GM18909 (cell line): Measurements from ENCODE around the gene TXNL4B.
A peak's percentile ranks its signal among the peaks of the same experiment; 100 is the strongest.

ENCODE experiments used
- ATAC-seq: cut with Tn5 transposase; IDR thresholded peaks from one replicate; pipeline ENCODE4 v1.9.1; 2021; ENCODE audit warnings: mild to moderate bottlenecking; ENCODE audit not compliant: unreplicated experiment, poor library complexity

The TXNL4B gene

DNA sequence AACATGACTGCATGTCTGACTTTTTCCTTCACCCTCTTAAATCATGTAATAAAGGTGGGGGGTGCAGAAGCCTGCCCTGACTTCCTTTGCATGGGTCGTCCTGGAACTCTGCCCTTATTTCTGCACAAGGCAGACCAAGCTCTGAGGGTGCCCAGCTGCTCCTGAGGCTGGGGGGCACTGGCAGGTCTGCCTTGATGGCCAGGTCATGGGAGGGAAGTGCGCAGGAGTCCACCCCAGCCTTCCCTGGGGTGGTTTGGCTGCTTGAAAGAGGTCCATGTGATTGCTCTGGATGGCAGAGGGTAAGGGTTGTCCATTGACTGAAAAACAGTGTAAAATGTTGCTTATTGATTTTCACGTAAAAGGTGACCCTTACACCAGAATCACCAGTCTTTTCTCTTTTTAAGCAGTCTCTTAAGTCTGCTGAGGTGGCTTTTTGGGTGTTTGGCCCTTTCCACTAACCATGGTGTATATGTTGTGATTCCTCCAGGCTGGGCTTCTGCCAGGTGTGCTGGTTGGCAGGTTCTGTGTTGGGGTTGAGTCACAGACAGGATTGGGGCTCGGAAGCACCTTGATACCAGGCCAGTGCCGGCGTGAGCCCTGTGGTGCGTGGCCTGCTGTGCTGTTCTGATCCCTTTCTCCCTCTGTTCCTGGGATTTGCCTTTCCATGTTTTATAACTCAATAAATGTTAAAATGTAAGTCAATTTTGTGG lies 19.6 kb upstream of the TXNL4B start:
- no peak for ATAC-seq

DNA sequence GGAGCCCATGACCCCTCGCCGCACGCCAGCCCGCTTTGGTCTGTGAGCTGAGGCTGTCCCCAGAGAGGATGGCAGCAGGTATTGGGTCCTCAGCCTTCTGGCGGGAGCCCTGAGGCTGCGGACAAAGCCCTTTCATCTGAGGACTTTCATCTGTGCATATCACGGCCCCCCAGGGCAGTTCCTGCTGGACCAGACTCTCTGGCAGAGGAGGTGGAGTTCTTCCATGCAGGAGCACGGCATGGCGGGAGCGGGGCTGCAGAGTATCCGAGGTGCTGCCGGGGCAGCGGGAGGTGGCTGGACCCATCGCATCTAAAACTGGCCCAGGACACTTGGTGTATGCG lies 19.0 kb upstream of the TXNL4B start:
- ATAC-seq = no peak

- no peak for ATAC-seq
Observed at GRCh38 chr16:72111657-72112451, 18.4 kb upstream of the TXNL4B start.

DNA sequence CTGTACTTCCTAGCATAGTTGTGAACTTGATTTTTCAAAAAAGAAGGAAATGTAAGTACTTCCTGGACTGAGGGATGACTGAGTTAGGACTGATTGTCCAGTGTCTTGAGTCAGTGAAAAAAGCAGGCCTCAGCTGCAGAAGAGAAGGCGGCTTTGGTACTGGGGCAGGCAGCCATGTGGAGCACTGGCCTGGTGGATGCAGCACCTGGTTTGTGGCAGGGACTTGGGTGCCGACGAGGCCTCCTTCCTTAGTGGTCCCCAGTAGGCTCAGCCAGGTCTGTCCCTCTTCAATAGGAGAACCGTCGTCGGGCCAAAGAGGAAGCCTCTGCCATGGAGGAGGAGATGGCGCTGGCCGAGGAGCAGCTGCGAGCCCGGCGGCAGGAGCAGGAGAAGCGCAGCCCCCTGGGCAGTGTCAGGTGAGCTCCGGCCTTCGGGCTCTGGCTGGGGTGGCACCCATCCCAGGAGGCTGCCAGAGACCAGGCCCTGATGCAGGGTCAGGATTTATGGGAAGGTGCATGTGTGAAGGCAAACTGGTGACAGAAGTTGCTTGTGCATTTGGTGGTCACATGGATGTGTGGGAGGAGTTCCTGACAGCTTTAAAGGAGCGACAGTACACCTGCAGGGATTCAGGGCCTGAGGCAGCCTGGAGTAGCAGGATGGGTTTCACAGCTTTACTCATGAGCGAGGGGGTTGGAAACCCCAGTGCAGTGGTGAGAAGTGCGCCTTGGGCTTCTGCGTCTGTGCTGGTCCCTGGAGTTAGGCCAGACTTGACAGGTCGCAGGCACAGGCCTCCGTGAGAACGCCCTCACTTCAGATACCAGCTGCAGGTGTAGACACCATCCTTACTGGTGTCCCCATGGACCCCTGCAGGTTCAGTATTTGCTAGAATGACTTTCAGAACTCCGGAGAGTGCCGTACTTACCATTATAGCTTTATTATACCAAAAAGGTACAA lies 17.5 kb upstream of the TXNL4B start:
- no peak for ATAC-seq

GRCh38 chr16:72109966-72110530 lies 16.6 kb upstream of the TXNL4B start:
- no peak for ATAC-seq

DNA sequence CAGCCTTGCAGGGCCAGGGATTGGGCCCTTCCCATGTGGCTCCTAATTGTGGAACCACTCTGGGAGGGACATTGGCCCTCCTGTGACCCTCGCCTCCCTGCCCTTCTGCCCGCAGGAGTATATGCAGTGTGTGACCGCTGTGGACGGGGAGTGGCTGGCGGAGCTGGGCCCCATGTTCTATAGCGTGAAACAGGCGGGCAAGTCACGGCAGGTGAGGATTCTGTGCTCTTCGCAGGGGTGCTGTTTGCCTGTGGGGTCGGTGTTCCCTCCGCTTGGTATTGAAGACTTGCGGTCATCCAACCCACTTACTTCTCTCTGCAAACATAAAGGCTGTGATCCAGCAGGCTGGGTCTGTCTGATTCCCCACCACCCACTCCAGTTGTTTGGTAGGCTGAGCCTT lies 15.9 kb upstream of the TXNL4B start:
- no peak for ATAC-seq

DNA sequence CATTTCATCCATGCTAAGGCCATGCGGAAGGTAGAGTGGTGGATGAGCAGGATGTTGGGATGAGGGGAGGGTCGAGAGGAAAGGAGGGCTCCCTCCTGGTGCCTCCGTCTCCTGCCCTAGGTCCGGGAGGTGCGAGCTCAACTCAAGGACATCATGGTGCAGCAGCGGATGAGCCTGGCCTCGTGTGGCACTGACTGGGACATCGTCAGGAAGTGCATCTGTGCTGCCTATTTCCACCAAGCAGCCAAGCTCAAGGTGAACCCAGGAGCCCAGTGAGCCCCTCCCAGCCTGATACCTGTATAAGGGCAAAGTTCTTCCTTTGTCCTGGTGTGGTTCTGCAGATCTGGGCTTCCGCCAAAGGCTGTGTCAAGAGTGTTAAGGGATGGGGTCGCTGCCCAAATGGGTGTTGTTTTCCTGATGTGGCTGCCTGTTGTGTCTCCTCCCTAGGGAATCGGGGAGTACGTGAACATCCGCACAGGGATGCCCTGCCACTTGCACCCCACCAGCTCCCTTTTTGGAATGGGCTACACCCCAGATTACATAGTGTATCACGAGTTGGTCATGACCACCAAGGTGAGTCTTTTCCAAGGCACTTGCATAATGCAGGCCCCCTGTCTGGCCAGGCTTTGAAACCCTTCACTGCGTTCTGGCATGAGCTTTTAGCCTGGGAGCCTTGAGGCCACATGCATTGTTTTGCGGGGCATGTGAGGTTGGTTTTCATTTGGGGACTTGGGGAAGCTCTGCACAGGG lies 15.1 kb upstream of the TXNL4B start:
- ATAC-seq = no peak

DNA sequence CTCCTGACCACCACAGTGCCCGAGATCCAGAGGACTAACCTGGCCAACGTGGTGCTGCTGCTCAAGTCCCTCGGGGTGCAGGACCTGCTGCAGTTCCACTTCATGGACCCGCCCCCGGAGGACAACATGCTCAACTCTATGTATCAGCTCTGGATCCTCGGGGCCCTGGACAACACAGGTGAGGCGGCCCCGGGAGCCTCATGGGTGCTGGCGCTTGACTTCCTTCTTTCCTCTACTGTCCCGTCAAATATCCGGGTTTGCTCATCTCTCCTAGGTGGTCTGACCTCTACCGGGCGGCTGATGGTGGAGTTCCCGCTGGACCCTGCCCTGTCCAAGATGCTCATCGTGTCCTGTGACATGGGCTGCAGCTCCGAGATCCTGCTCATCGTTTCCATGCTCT lies 14.0 kb upstream of the TXNL4B start:
- no peak for ATAC-seq

- ATAC-seq = no peak
Observed at GRCh38 chr16:72105978-72106377, 12.6 kb upstream of the TXNL4B start.

- no peak for ATAC-seq
Observed at GRCh38 chr16:72104905-72105304, 11.5 kb upstream of the TXNL4B start.

- ATAC-seq = no peak
Observed at GRCh38 chr16:72101195-72101594, 7.8 kb upstream of the TXNL4B start.

- peak; percentile 74 for ATAC-seq
Observed at GRCh38 chr16:72099377-72099818, 6.0 kb upstream of the TXNL4B start.

DNA sequence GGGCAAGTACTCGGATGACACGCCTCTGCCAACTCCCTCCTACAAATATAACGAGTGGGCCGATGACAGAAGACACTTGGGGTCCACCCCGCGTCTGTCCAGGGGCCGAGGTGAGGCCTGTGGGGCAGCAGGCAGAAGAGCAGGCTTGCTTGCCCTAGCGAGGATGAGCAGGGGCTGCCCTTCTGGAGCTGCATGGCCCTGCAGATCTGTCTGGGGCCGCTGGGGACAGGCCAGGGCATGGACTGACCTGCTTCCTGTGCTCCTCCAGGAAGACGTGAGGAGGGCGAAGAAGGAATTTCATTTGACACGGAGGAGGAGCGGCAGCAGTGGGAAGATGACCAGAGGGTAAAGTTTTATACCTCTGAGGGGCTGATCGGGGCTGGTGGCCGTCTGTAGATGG lies 5.5 kb upstream of the TXNL4B start:
- ATAC-seq = no peak

- ATAC-seq = no peak
Observed at GRCh38 chr16:72094266-72094610, 818 bp upstream of the TXNL4B start.

DNA sequence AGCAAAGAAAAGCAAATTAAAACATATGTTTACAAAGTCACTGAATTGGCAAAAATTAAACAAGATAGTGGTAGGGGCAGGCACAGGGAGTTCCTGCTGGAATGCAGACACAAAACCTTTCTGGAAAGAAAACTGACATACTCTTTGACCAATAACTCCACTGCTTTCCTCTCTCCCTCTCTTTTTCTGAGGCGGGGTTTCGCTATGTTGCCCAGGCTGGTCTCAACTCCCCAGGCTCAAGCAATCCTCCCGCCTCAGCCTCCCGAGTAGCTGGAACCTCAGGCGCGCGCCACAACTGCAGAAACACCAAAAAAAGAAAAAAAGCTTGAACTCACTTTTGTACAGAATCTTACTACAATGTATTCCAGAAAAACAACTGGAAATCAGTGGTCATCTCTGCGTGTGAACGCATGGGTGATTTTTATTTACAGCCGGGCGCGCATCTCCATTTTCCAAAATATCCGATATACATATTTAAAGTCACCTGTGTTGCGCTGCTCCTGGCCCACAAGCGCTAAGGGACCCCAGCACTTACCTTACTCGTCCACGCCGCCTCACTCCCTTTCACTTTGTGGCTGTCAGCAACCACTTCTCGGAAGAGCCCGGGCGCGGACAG lies 480 bp downstream of the TXNL4B start:
- ATAC-seq = no peak

DNA sequence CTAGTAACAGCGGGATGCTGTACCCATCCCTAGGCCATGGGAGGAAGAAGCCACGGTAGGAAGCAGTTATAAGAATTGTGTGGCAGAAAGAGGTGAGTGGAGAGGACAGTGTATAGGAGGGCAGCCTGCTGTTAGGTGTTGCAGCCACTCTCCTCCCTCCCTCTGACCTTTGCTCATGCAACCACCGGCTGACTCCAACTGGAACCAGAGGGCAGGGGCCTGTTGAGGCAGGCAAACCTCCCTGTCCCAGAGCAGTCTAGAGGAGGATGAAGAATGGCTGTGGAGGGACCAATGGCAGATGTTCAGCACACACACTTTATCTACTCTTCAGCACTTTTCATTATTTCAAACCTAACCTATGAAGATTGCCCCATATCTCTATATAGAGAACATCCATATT lies 2.2 kb downstream of the TXNL4B start:
- ATAC-seq = no peak

DNA sequence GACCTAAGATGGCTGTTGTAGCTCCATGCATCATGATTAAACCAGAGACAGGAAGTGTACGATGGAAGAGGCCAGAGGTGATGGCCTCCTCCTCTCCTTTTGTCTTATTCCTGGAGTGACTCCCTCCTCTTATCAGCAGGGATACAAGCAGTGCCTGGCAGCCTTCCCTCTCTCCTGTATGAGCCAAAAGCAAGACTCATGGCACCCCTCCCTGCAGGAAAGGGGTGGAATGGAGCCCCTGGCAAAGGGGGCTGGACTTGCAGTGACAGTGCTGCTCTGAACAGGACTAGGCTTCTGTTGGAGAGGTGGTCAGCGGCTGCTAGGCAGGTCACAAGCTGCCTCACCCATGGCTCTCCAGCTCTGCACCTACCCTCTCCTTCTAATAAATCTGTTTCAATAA lies 8.4 kb downstream of the TXNL4B start:
- ATAC-seq = no peak

GRCh38 chr16:72084445-72084844 lies 9.0 kb downstream of the TXNL4B start:
- ATAC-seq = no peak

DNA sequence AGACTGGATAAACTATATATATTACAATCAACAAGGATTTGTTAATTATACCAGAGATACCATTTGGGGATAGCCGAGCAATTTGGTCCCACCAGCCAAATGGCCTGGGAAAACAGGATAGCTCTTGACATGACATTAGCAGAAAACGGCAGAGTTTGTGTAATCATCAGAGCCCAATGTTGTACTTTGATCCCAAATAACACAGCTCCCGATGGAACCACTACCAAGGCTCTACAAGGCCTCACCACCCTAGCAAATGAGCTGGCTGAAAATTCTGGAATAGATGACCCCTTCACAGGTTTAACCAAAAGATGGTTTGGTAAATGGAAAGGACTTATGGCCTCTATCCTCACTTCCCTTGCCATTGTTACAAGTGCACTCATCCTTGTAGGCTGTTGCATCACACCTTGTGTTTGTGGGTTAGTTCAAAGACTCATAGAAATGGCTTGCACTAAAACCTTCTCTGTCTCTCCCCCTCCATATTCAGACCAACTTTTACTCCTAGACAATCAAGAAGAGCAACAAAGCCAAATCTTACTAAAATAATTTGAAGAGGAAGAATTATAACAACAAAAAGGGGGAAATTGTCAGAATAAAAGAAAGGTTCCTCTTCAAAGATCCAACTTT lies 9.5 kb downstream of the TXNL4B start:
- no peak for ATAC-seq
